AG04449 (cell line): Measurements from ENCODE around the gene CRACR2B.

ENCODE experiments used
- CTCF ChIA-PET: fragments of 350-600 bp; formaldehyde crosslinking; extraction: SDS; loops from one replicate; lab custom pipeline; 2021; ENCODE audit warnings: antibody characterized with exemption; lab: Yijun Ruan, JAX
- POLR2A ChIA-PET: fragments of 400-600, 350-600 bp; formaldehyde crosslinking; extraction: SDS; loops from one replicate; lab custom pipeline; 2020; ENCODE audit warnings: antibody characterized with exemption, inconsistent platforms; lab: Yijun Ruan, JAX
- DNase-seq: peaks from one replicate; pipeline ENCODE4 v3.0.0-alpha.2; 2010; ENCODE audit warnings: low read depth, low spot score
- H3K4me3 ChIP-seq: 2 replicates; pipeline ENCODE4 v1.5.1; 2011; ENCODE audit warnings: low read depth, mild to moderate bottlenecking, control low read depth, low read length
- CTCF ChIP-seq: IDR thresholded peaks from one replicate; pipeline ENCODE4 v1.5.1; 2011; ENCODE audit warnings: mild to moderate bottlenecking, moderate library complexity, low read length, control low read depth, inconsistent platforms; ENCODE audit not compliant: insufficient read depth; ENCODE audit errors: missing control alignments

The CRACR2B gene

GRCh38 chr11:790721-791564 lies 36.8 kb upstream of the CRACR2B start:
- DNase-seq = no peak
- no peak overlapping the region for H3K4me3 ChIP-seq
- ChIA-PET POLR2A (interaction anchor here (0.7 to 0.8 kb wide), 2 partner anchors 27 to 56 kb away, joined by 3 read pairs; no protein-coding TSS in a partner anchor), CTCF (no interaction called here)
- no peak for TF ChIP-seq CTCF

GRCh38 chr11:791658-792534 lies 35.8 kb upstream of the CRACR2B start:
- DNase-seq = no peak
- no peak for TF ChIP-seq CTCF
- H3K4me3 ChIP-seq = no peak overlapping the region
- ChIA-PET CTCF (interaction anchor here (2.4 kb wide), 1 partner anchor 7 kb away, joined by 13 read pairs; no protein-coding TSS in a partner anchor), POLR2A (no interaction called here)

GRCh38 chr11:792535-792821 lies 35.2 kb upstream of the CRACR2B start:
- CTCF ChIA-PET = interaction anchor here (2.4 kb wide), 1 partner anchor 8 kb away, joined by 13 read pairs; no protein-coding TSS in a partner anchor
- H3K4me3 ChIP-seq = no peak overlapping the region
- no peak for TF ChIP-seq CTCF
- POLR2A ChIA-PET = no interaction called here
- DNase-seq = no peak

GRCh38 chr11:792873-793272 lies 34.8 kb upstream of the CRACR2B start:
- TF ChIP-seq CTCF = no peak
- no peak for DNase-seq
- ChIA-PET POLR2A (no interaction called here), CTCF (interaction anchor here (2.4 kb wide), 1 partner anchor 8 kb away, joined by 13 read pairs; no protein-coding TSS in a partner anchor)
- no peak overlapping the region for H3K4me3 ChIP-seq

- ChIA-PET CTCF (interaction anchor here (2.4 kb wide), 1 partner anchor 9 kb away, joined by 13 read pairs; no protein-coding TSS in a partner anchor), POLR2A (interaction anchor here (1.4 kb wide), 1 partner anchor 9 kb away, joined by 3 read pairs; no protein-coding TSS in a partner anchor)
- H3K4me3 ChIP-seq = no peak overlapping the region
- no peak for DNase-seq
- no peak for TF ChIP-seq CTCF
Observed at GRCh38 chr11:793556-793955, 34.2 kb upstream of the CRACR2B start.
